ENCODE data around the gene PRAC2. TPM values are rescaled to one million over a fixed set of nuclear protein-coding genes. Genes with fewer than 3 reads are reported as not detected.

The PRAC2 gene
- total and polyA plus RNA-seq, 2 of the 13 experiments (the other 11 are each of a cell fraction or from before 2014, with no cell fraction given): not detected

DNA sequence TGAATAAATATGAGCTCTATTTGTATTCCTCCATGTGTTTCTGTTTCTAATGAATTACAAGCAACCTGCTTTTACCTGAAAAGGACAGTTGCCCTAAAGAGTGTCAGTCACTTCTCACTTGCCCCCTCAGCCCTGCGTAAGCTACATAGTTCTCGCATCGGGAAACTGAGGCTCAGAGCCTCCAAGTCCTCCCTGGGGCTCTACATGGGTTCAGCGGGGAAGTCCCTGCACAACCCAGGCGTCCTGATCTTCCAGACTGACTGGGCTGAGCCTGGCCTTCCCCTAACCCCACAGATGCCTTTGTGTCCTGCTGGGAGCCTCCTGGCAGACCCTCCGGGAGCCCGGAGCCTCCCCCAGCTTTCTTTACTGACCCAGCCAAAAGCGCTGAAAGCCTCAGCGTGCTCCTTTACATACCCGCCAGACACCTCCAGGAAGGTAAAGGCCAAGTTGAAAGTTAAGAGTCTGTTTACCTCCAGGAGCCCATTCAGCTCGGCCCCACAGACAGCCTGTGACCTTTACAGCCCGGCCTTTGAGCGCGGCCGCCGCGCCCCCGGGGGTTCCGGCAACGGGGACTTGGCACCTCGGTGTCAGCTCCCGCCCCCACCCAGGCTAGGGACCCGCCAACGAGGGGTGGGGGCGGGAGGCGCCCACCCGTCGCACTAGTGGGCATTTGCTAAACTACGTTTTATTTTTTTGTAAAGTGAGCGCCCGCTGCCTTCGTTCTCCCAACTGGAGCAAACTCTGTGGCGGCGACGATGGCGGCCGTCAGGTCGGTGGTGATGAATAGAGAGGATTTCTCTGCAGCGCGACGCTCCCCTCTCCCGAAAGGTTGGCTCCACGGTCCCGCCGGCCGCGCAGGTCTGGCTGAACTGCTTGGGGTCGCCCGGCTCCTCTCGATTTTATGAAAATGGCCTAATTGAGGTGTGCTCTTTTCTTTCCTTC, 10.0 kb downstream of the PRAC2 start (continued):
- TF ChIP-seq, protein P1, sequence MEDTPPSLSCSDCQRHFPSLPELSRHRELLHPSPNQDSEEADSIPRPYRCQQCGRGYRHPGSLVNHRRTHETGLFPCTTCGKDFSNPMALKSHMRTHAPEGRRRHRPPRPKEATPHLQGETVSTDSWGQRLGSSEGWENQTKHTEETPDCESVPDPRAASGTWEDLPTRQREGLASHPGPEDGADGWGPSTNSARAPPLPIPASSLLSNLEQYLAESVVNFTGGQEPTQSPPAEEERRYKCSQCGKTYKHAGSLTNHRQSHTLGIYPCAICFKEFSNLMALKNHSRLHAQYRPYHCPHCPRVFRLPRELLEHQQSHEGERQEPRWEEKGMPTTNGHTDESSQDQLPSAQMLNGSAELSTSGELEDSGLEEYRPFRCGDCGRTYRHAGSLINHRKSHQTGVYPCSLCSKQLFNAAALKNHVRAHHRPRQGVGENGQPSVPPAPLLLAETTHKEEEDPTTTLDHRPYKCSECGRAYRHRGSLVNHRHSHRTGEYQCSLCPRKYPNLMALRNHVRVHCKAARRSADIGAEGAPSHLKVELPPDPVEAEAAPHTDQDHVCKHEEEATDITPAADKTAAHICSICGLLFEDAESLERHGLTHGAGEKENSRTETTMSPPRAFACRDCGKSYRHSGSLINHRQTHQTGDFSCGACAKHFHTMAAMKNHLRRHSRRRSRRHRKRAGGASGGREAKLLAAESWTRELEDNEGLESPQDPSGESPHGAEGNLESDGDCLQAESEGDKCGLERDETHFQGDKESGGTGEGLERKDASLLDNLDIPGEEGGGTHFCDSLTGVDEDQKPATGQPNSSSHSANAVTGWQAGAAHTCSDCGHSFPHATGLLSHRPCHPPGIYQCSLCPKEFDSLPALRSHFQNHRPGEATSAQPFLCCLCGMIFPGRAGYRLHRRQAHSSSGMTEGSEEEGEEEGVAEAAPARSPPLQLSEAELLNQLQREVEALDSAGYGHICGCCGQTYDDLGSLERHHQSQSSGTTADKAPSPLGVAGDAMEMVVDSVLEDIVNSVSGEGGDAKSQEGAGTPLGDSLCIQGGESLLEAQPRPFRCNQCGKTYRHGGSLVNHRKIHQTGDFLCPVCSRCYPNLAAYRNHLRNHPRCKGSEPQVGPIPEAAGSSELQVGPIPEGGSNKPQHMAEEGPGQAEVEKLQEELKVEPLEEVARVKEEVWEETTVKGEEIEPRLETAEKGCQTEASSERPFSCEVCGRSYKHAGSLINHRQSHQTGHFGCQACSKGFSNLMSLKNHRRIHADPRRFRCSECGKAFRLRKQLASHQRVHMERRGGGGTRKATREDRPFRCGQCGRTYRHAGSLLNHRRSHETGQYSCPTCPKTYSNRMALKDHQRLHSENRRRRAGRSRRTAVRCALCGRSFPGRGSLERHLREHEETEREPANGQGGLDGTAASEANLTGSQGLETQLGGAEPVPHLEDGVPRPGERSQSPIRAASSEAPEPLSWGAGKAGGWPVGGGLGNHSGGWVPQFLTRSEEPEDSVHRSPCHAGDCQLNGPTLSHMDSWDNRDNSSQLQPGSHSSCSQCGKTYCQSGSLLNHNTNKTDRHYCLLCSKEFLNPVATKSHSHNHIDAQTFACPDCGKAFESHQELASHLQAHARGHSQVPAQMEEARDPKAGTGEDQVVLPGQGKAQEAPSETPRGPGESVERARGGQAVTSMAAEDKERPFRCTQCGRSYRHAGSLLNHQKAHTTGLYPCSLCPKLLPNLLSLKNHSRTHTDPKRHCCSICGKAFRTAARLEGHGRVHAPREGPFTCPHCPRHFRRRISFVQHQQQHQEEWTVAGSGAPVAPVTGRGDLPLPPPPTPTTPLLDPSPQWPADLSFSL (CRISPR knock-in tag; IDR thresholded peaks at IDR 0.05): no peak
- no peak for TF ChIP-seq ZSCAN22 (CRISPR knock-in tag; IDR thresholded peaks at IDR 0.05)

DNA sequence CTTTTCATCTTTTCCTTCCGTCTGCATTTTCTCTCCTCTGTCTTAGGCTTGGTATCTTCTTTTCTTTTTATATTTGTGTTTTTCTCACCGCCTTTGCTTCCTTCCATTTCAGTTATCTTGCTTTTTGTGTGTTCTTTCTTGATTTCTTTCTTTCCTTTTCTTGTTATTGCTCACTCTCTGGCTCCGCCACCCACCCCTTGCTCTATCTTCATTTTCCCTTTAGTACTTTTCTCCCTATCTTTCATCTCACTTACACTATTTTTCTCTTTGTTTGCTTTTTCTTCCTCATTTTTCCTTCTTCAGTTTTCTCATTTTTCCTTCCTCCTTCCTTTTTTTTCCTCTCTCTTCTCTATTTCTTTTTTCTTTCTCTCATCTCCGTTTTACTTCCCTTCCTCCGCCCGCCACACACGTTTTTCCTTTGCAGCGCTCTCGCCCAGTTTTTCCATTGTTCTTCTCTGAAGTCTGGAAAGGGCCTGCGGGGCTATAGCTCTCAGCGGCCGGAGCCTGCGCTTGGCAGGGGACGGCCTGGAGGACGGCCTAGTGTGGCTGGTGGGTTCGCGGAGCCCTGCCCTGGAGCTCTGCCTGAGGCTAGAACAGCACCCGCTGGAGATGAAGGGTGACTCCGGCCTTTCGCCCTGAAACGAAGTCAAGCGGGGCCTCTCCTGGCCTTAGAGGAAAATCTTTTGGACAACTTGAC, 10.8 kb downstream of the PRAC2 start:
- CTCF ChIA-PET (ENCODE audit: low intra/inter-chr PET ratio, low total read pairs): no interaction called here

More for the DNA sequence above, 10.8 kb downstream of the PRAC2 start:
- DNase-seq (ENCODE audit: low spot score) (no peak), FAIRE-seq (no peak), ATAC-seq (no peak)
- H3K27me3 ChIP-seq (ENCODE audit: control insufficient read depth in 1 of 2, insufficient read depth in 2 of 2, low read length in 2 of 2): peaks cover 16 to 92% of the 10 kb centered on the region in 2 experiments
- no peak overlapping the region for H2AFZ ChIP-seq (ENCODE audit: low read length)
- no TSS peak for BruUV-seq (replicated peaks)
- H3K9ac ChIP-seq (ENCODE audit: insufficient read depth, low read depth, low read length): no peak overlapping the region
- H3K9me3 ChIP-seq (ENCODE audit: low read length): no peaks in the 10 kb centered on the region
- in situ Hi-C loops (cut with HindIII; ENCODE audit: extremely low pct_ligation_motif_present, low pct_unique_long_range_greater_than_20kb): no loop called here
- H3K36me3 ChIP-seq (replicated peaks in 1 of 2; ENCODE audit: control insufficient read depth in 1 of 2, insufficient read depth in 2 of 2, low read length in 2 of 2): no peaks in the 10 kb centered on the region
- H4K20me1 ChIP-seq (ENCODE audit: insufficient read depth, low read length): peaks cover 4% of the 10 kb centered on the region; the same call in 1 of the 2 replicates
- intact Hi-C loops (cut with micrococcal nuclease; ENCODE audit: unreplicated experiment): no loop called here
- no peaks in the 10 kb centered on the region for H3K79me2 ChIP-seq (ENCODE audit: insufficient read depth, low read length)
- H3K27ac ChIP-seq (ENCODE audit: extremely low read length, insufficient read depth, low read length): no peak overlapping the region
- TF ChIP-seq MTA1 (CRISPR knock-in tag; IDR thresholded peaks at IDR 0.05; ENCODE audit: borderline replicate concordance): no peak
- 55% methylated on average over 22 of the region's 22 CpGs for WGBS (ENCODE audit: low lambda C conversion rate)
- H3K4me2 ChIP-seq (ENCODE audit: low read depth, low read length): no peak overlapping the region
- POLR2A ChIA-PET: no interaction called here
- H3K4me3 ChIP-seq (replicated peaks in 1 of 3; ENCODE audit: insufficient read depth in 1 of 3, low read depth in 2 of 3, low read length in 3 of 3): no peak overlapping the region
- peaks cover 10% of the 10 kb centered on the region for H3K4me1 ChIP-seq (ENCODE audit: insufficient read depth, low read length)

All from HepG2 (cell line).